ENCODE data around the gene LMCD1.

DNA sequence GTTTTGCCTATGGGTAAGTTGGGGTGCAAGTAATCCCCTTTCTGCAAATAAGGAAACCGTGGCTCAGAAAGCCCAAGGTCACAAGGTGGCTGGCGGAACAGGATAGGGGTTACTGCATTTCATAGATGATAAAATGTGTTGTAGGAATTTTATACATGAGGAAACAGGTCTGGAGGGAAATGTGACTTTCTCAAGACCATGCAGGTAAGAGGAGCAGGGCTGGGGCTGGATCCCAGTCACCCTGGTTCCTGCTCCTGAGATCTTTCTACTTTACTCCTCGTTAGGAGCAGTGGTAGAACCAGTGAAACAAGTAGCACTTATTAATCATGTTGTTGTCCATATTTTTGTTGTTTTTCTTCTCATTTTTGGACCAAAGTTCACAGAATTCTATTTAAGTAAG lies 79.8 kb downstream of the LMCD1 start:
- no peak for TF ChIP-seq POLR2A (IDR thresholded peaks at IDR 0.05)
- TF ChIP-seq EP300 (IDR thresholded peaks at IDR 0.05) = no peak
- no peak for TF ChIP-seq CTCF (IDR thresholded peaks at IDR 0.05)
